GM12873 (cell line): ENCODE results near the gene R3HDM2.

ENCODE experiments used
- CTCF ChIP-seq: IDR thresholded peaks from 2 replicates; pipeline ENCODE4 v1.5.1; 2012; ENCODE audit warnings: low read depth, mild to moderate bottlenecking, moderate library complexity, low read length, control low read depth; ENCODE audit not compliant: insufficient read depth; ENCODE audit errors: missing control alignments

Gene R3HDM2

GRCh38 chr12:57276935-57277563 is 153.8 kb downstream of the R3HDM2 start:
- peak; percentile 50 for TF ChIP-seq CTCF

- TF ChIP-seq CTCF: no peak
Measured at GRCh38 chr12:57273516-57273915, 157.3 kb downstream of the R3HDM2 start.

GRCh38 chr12:57272337-57273151 is 158.3 kb downstream of the R3HDM2 start:
- no peak for TF ChIP-seq CTCF

- no peak for TF ChIP-seq CTCF
Measured at GRCh38 chr12:57270966-57271470, 159.8 kb downstream of the R3HDM2 start.

- TF ChIP-seq CTCF: no peak
Measured at GRCh38 chr12:57268264-57268663, 162.6 kb downstream of the R3HDM2 start.

GRCh38 chr12:57266681-57267080 is 164.2 kb downstream of the R3HDM2 start:
- no peak for TF ChIP-seq CTCF

- TF ChIP-seq CTCF: no peak
Measured at GRCh38 chr12:57263096-57263495, 167.7 kb downstream of the R3HDM2 start.
